ENCODE measurements around the gene RTP3. TPM values are rescaled to one million over a fixed set of nuclear protein-coding genes. Genes with fewer than 3 reads are reported as not detected.
"Not testable (repeated sequence)": the region's sequence is repeated elsewhere in the genome, so short reads cannot be mapped to it uniquely, and the experiment has no call there.

The RTP3 gene
- total RNA-seq, 2 experiments from 2014 or later, result not detected

DNA sequence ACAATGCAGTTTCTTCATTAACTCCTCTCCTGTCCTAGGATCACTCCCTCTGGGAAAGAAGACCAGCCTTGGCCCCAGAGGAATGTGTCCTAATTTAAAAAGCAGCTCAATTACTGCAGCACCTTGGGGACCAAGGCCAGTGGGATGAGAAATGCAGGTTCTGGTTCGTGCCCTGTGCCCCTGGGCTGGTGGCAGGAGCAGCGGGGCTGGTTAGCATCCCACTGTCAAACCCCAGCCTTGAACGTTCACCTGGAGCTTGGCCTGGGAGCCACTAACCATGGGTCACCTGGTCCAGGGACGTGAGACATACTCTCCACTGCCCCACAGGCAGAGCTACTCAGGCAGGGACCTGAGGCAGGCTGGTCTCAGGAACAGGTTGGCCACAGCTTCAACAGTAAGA lies 8.4 kb upstream of the RTP3 start:
- H3K27me3 Mint-ChIP-seq, result peaks cover 20% of the 10 kb centered on the region
- peak; percentile 38 for DNase-seq
- peaks cover 25% of the 10 kb centered on the region for H3K4me1 Mint-ChIP-seq
- H3K9me3 Mint-ChIP-seq (ENCODE audit: low read depth), result no peaks in the 10 kb centered on the region
- CTCF ChIA-PET, result interaction anchor here (0.6 to 12.1 kb wide), 57 partner anchors 7 to 420 kb away, joined by 3 to 294 read pairs (median 7); partner anchors contain the start of genes ALS2CL, CCR1, CCR5AS and CCRL2
- no peaks in the 10 kb centered on the region for H3K36me3 Mint-ChIP-seq
- no peak overlapping the region for H3K27ac Mint-ChIP-seq
- no peak for ATAC-seq
- H3K4me3 Mint-ChIP-seq, result no peak overlapping the region

DNA sequence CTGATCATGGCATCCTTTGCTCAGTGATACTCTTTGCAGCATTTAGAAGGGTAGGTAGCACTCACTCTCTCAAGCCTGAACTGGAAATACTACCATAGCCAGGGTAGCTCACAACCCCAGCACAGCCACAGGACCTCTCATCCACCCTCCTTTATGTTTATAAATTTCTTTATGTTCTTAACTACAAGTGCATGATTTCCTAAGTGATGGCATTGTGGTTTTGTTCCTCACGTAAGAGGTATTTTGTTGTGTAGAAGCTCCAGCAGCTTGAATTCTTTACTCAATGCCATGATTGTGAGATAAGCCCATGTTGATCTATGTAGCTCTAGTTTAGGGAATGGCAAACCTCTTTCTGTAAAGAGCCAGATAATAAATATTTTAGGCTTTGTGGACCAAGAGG lies 7.9 kb upstream of the RTP3 start:
- H3K9me3 Mint-ChIP-seq (ENCODE audit: low read depth), result no peaks in the 10 kb centered on the region
- H3K4me3 Mint-ChIP-seq, result no peak overlapping the region
- ATAC-seq (no peak), DNase-seq (no peak)
- no peak overlapping the region for H3K27ac Mint-ChIP-seq
- peaks cover 25% of the 10 kb centered on the region for H3K4me1 Mint-ChIP-seq
- peaks cover 20% of the 10 kb centered on the region for H3K27me3 Mint-ChIP-seq
- H3K36me3 Mint-ChIP-seq, result no peaks in the 10 kb centered on the region
- CTCF ChIA-PET, result interaction anchor here (0.8 to 12.1 kb wide), 28 partner anchors 7 to 420 kb away, joined by 3 to 294 read pairs (median 10); partner anchors contain the start of genes CCR5AS, CCRL2 and RTP3

GRCh38 chr3:46490338-46491084 lies 7.3 kb upstream of the RTP3 start:
- CTCF ChIA-PET, result interaction anchor here (0.8 to 12.1 kb wide), 9 partner anchors 15 to 139 kb away, joined by 3 to 294 read pairs (median 37); no protein-coding TSS in a partner anchor
- no peaks in the 10 kb centered on the region for H3K36me3 Mint-ChIP-seq
- ATAC-seq, result no peak
- peaks cover 25% of the 10 kb centered on the region for H3K4me1 Mint-ChIP-seq
- peak; percentile 14 for DNase-seq
- no peaks in the 10 kb centered on the region for H3K9me3 Mint-ChIP-seq (ENCODE audit: low read depth)
- peaks cover 20% of the 10 kb centered on the region for H3K27me3 Mint-ChIP-seq
- H3K27ac Mint-ChIP-seq, result no peak overlapping the region
- H3K4me3 Mint-ChIP-seq, result no peak overlapping the region

- no peak overlapping the region for H3K4me3 Mint-ChIP-seq
- H3K27ac Mint-ChIP-seq, result no peak overlapping the region
- DNase-seq (peak; percentile 21), ATAC-seq (no peak)
- peaks cover 25% of the 10 kb centered on the region for H3K4me1 Mint-ChIP-seq
- CTCF ChIA-PET, result interaction anchor here (1.5 to 12.1 kb wide), 3 partner anchors 67 to 139 kb away, joined by 5 to 294 read pairs (median 10); no protein-coding TSS in a partner anchor
- no peaks in the 10 kb centered on the region for H3K36me3 Mint-ChIP-seq
- H3K27me3 Mint-ChIP-seq, result peaks cover 20% of the 10 kb centered on the region
- H3K9me3 Mint-ChIP-seq (ENCODE audit: low read depth), result no peaks in the 10 kb centered on the region
Measured at GRCh38 chr3:46491089-46492070, 6.4 kb upstream of the RTP3 start.

- peaks cover 27% of the 10 kb centered on the region for H3K4me1 Mint-ChIP-seq
- DNase-seq (no peak), ATAC-seq (no peak)
- no peak overlapping the region for H3K27ac Mint-ChIP-seq
- H3K36me3 Mint-ChIP-seq, result no peaks in the 10 kb centered on the region
- CTCF ChIA-PET, result interaction anchor here (0.8 to 2.0 kb wide), 7 partner anchors 10 to 137 kb away, joined by 3 to 10 read pairs (median 3); no protein-coding TSS in a partner anchor
- no peak overlapping the region for H3K4me3 Mint-ChIP-seq
- no peaks in the 10 kb centered on the region for H3K9me3 Mint-ChIP-seq (ENCODE audit: low read depth)
- peaks cover 12% of the 10 kb centered on the region for H3K27me3 Mint-ChIP-seq
Measured at GRCh38 chr3:46492890-46493547, 4.8 kb upstream of the RTP3 start.

GRCh38 chr3:46494491-46494890 lies 3.3 kb upstream of the RTP3 start:
- H3K36me3 Mint-ChIP-seq; H3K4me3 Mint-ChIP-seq; ATAC-seq; H3K27ac Mint-ChIP-seq; H3K9me3 Mint-ChIP-seq (ENCODE audit: low read depth); DNase-seq; CTCF ChIA-PET: not testable (repeated sequence)
- Mint-ChIP-seq H3K27me3 (peaks cover 12% of the 10 kb centered on the region), H3K4me1 (peaks cover 16% of the 10 kb centered on the region)

GRCh38 chr3:46495901-46496456 lies 1.8 kb upstream of the RTP3 start:
- peak; percentile 18 for DNase-seq
- peaks cover 8% of the 10 kb centered on the region for H3K4me1 Mint-ChIP-seq
- H3K27ac Mint-ChIP-seq, result no peak overlapping the region
- CTCF ChIA-PET, result interaction anchor here (0.8 to 5.0 kb wide), 13 partner anchors 7 to 134 kb away, joined by 3 to 61 read pairs (median 5); no protein-coding TSS in a partner anchor
- no peak overlapping the region for H3K4me3 Mint-ChIP-seq
- no peak for ATAC-seq
- peaks cover 14% of the 10 kb centered on the region for H3K27me3 Mint-ChIP-seq
- no peaks in the 10 kb centered on the region for H3K36me3 Mint-ChIP-seq
- H3K9me3 Mint-ChIP-seq (ENCODE audit: low read depth), result no peaks in the 10 kb centered on the region

- Mint-ChIP-seq H3K4me1 (peaks cover 4% of the 10 kb centered on the region), H3K4me3 (no peak overlapping the region), H3K36me3 (no peaks in the 10 kb centered on the region), H3K27ac (no peak overlapping the region), H3K9me3 (ENCODE audit: low read depth) (no peaks in the 10 kb centered on the region), H3K27me3 (peaks cover 6% of the 10 kb centered on the region)
- ATAC-seq (peak; percentile 57), DNase-seq (peak; percentile 70)
- CTCF ChIA-PET, result interaction anchor here (0.8 to 5.0 kb wide), 14 partner anchors 8 to 133 kb away, joined by 3 to 61 read pairs (median 4); no protein-coding TSS in a partner anchor
Measured at GRCh38 chr3:46496746-46497555, 825 bp upstream of the RTP3 start.

- DNase-seq, result peak; percentile 30
- no peak overlapping the region for H3K27ac Mint-ChIP-seq
Measured at GRCh38 chr3:46498916-46499519, 1.2 kb downstream of the RTP3 start.

DNA sequence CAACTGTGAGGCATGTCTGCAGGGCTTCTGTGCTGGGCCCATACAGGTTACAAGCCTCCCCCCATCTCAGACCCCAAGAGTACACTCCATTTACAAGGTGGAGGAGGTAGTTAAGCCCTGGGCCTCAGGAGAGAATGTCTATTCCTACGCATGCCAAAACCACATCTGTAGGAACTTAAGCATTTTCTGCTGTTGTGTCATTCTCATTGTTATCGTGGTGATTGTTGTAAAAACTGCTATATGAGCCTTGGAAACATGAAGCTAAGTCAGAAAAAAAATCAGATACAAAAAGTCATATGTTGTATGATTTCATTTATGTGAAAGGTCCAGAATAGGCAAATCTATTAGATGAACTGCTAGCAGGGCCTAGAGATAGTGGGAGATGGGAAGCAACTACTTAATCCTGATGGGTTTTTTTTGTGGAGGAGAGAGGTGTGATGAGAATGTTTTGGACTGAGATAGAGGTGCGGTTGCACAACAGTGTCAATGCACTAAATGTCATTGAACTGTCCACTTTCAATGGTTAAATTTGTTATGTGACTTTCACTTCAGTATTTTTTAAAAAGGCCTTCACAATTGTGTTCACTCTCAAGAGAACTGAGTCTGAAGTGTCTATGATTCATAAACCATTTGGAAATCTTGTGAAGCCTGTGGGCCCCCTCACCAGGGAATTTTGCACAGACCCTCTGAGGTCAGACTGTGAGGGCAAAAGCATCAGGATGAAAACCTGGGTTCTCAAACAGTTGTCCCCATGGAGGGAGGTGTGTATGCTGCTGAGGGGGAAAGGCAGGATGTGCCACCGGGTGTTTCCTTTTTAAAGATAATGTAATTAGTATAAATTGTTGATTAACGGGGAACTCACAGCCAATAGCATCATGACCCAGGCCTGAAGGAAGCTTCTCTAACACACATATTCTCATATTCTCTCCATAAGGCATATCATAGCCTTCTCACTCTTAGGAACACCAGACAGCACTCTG lies 3.2 kb downstream of the RTP3 start:
- Mint-ChIP-seq H3K36me3 (no peaks in the 10 kb centered on the region), H3K27ac (no peak overlapping the region), H3K27me3 (peaks cover 5% of the 10 kb centered on the region), H3K9me3 (ENCODE audit: low read depth) (no peaks in the 10 kb centered on the region), H3K4me3 (no peak overlapping the region), H3K4me1 (peaks cover 15% of the 10 kb centered on the region)
- peak; percentile 35 for DNase-seq
- no peak for ATAC-seq
- CTCF ChIA-PET, result interaction anchor here (1.0 to 3.5 kb wide), 3 partner anchors 11 to 129 kb away, joined by 3 to 18 read pairs (median 3); no protein-coding TSS in a partner anchor

More at GRCh38 chr3:46498916-46499519, 1.2 kb downstream of the RTP3 start:
- Mint-ChIP-seq H3K9me3 (ENCODE audit: low read depth) (no peaks in the 10 kb centered on the region), H3K27me3 (peaks cover 5% of the 10 kb centered on the region), H3K36me3 (no peaks in the 10 kb centered on the region), H3K4me3 (no peak overlapping the region), H3K4me1 (peaks cover 5% of the 10 kb centered on the region)
- CTCF ChIA-PET, result interaction anchor here (1.0 to 5.0 kb wide), 4 partner anchors 10 to 59 kb away, joined by 3 to 61 read pairs (median 20); no protein-coding TSS in a partner anchor
- ATAC-seq, result no peak
